NB4 (cell line): ENCODE measurements around the gene PLEKHH3.

Experiments used
- POLR2A ChIP-seq: IDR thresholded peaks from 2 replicates; pipeline ENCODE4 v1.6.1; 2011; ENCODE audit warnings: mild to moderate bottlenecking; ENCODE audit not compliant: insufficient read length; ENCODE audit errors: extremely low read depth
- TF ChIP-seq, protein P1 (sequence below): IDR thresholded peaks from one replicate; pipeline ENCODE4 v1.5.1; 2012; ENCODE audit warnings: low read depth, low read length

DNA sequence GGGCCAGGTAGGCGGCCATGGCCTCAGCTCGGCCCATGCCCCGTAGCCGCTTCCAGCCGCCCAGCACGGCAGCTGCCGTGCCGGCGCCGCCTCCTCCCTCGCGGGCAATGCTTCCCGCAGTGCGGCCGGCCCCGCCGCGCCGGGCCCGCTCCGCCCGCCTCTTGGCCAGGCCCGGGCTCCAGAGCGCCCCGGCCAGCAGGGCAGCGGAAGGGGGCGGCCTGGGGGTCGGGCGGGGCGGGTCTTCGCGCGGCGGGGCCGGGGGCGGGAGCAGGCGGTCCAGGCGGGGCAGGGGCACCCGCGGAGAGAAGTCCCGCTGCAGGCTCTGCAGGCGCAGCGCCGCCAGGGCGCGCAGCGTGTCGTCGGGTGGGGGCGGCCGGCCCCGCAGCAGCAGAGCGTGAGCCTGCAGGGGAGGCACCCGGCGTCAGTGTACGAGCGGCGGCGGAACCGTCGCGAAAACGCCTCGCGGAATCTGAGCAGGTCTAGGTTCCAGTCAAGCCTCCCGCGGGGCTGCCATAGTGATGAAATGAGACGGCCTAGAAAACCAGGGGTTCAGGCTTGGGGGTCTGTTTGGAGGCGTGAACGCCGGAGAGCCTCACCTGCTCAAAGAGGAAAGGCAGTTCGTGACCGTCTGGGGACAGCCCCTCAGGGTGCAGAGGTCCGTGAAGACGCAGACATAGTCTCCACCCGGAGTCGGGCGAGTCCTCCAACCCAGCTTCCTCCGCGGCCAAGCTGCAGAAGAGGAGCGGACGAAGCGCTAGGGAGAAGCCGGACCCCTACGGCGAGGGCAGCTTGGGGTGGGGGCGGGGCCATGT is 6.6 kb downstream of the PLEKHH3 start:
- TF ChIP-seq, protein P1, sequence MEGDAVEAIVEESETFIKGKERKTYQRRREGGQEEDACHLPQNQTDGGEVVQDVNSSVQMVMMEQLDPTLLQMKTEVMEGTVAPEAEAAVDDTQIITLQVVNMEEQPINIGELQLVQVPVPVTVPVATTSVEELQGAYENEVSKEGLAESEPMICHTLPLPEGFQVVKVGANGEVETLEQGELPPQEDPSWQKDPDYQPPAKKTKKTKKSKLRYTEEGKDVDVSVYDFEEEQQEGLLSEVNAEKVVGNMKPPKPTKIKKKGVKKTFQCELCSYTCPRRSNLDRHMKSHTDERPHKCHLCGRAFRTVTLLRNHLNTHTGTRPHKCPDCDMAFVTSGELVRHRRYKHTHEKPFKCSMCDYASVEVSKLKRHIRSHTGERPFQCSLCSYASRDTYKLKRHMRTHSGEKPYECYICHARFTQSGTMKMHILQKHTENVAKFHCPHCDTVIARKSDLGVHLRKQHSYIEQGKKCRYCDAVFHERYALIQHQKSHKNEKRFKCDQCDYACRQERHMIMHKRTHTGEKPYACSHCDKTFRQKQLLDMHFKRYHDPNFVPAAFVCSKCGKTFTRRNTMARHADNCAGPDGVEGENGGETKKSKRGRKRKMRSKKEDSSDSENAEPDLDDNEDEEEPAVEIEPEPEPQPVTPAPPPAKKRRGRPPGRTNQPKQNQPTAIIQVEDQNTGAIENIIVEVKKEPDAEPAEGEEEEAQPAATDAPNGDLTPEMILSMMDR: no peak
- TF ChIP-seq POLR2A: no peak
